IMR-90 (cell line): ENCODE measurements around the gene IL19.

Experiments used
- BHLHE40 ChIP-seq: fragments of 150-350 bp; IDR thresholded peaks from 2 replicates; pipeline ENCODE4 v1.6.1; 2016; ENCODE audit warnings: mild to moderate bottlenecking, low read depth, low read length
- CEBPB ChIP-seq: IDR thresholded peaks from 2 replicates; pipeline ENCODE4 v1.6.1; 2012; ENCODE audit warnings: low read depth, low read length, improper control_type of control experiment
- CHD1 ChIP-seq: IDR thresholded peaks from 2 replicates; pipeline ENCODE4 v1.6.1; 2012; ENCODE audit warnings: low read depth, low read length, improper control_type of control experiment
- FOS ChIP-seq: fragments of 150-350 bp; IDR thresholded peaks from 2 replicates; pipeline ENCODE4 v1.6.1; 2016; ENCODE audit warnings: low read depth, low read length
- MAZ ChIP-seq: IDR thresholded peaks from 2 replicates; pipeline ENCODE4 v1.6.1; 2012; ENCODE audit warnings: low read depth, mild to moderate bottlenecking, low read length, improper control_type of control experiment, moderate library complexity, borderline replicate concordance
- NFE2L2 ChIP-seq: fragments of 150-350 bp; IDR thresholded peaks from 2 replicates; pipeline ENCODE4 v1.6.1; 2016; ENCODE audit warnings: low read depth, mild to moderate bottlenecking, low read length
- POLR2A ChIP-seq: IDR thresholded peaks from 2 replicates; pipeline ENCODE4 v1.6.1; 2012; ENCODE audit warnings: mild to moderate bottlenecking, low read depth, low read length
- RAD21 ChIP-seq: IDR thresholded peaks from 2 replicates; pipeline ENCODE4 v1.6.1; 2012; ENCODE audit warnings: low read length, improper control_type of control experiment
- RFX5 ChIP-seq: IDR thresholded peaks from 2 replicates; pipeline ENCODE4 v1.8.0; 2012; ENCODE audit warnings: low read depth, mild to moderate bottlenecking, low read length, moderate library complexity
- SMC3 ChIP-seq: fragments of 150-350 bp; IDR thresholded peaks from 2 replicates; pipeline ENCODE4 v1.6.1; 2016; ENCODE audit warnings: low read depth, mild to moderate bottlenecking, antibody characterized with exemption, low read length, moderate library complexity
- TF ChIP-seq, protein P1 (sequence below): conservative IDR thresholded peaks from 2 replicates; pipeline ENCODE4 v1.5.1; 2012; ENCODE audit warnings: mild to moderate bottlenecking, low read depth, low read length, improper control_type of control experiment
- TF ChIP-seq, protein P2 (sequence below): fragments of 150-350 bp; IDR thresholded peaks from 2 replicates; pipeline ENCODE4 v1.6.1; 2016; ENCODE audit warnings: low read depth, mild to moderate bottlenecking, low read length, moderate library complexity, borderline replicate concordance
- TF ChIP-seq, protein P3 (sequence below): fragments of 150-350 bp; IDR thresholded peaks from 2 replicates; pipeline ENCODE4 v1.6.1; 2017; ENCODE audit warnings: mild to moderate bottlenecking, antibody characterized with exemption, low read length, low read depth

DNA sequence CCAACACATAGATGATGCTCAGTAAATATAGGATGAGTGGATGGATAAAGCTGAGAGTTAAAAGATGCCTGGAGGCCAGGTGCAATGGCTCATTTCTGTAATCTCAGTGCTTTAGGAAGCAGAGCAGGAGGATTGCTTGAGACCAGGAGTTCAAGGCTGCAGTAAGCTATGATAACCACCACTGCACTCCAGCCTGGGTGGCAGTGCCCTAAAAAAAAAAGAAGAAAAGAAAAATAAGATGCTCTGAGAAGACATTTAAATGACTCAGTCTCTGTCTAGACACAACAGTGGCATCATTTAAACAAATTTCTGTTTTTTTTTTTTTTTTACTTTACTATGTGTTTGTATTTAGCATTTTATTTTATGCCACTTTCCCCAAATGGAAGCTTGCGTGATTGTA is 25.3 kb upstream of the IL19 start:
- TF ChIP-seq, protein P1, sequence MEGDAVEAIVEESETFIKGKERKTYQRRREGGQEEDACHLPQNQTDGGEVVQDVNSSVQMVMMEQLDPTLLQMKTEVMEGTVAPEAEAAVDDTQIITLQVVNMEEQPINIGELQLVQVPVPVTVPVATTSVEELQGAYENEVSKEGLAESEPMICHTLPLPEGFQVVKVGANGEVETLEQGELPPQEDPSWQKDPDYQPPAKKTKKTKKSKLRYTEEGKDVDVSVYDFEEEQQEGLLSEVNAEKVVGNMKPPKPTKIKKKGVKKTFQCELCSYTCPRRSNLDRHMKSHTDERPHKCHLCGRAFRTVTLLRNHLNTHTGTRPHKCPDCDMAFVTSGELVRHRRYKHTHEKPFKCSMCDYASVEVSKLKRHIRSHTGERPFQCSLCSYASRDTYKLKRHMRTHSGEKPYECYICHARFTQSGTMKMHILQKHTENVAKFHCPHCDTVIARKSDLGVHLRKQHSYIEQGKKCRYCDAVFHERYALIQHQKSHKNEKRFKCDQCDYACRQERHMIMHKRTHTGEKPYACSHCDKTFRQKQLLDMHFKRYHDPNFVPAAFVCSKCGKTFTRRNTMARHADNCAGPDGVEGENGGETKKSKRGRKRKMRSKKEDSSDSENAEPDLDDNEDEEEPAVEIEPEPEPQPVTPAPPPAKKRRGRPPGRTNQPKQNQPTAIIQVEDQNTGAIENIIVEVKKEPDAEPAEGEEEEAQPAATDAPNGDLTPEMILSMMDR: no peak
- TF ChIP-seq FOS: no peak
- no peak for TF ChIP-seq POLR2A
- no peak for TF ChIP-seq RAD21
- no peak for TF ChIP-seq NFE2L2
- no peak for TF ChIP-seq SMC3
- TF ChIP-seq, protein P2, sequence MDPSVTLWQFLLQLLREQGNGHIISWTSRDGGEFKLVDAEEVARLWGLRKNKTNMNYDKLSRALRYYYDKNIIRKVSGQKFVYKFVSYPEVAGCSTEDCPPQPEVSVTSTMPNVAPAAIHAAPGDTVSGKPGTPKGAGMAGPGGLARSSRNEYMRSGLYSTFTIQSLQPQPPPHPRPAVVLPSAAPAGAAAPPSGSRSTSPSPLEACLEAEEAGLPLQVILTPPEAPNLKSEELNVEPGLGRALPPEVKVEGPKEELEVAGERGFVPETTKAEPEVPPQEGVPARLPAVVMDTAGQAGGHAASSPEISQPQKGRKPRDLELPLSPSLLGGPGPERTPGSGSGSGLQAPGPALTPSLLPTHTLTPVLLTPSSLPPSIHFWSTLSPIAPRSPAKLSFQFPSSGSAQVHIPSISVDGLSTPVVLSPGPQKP: no peak
- no peak for TF ChIP-seq MAZ
- no peak for TF ChIP-seq CEBPB
- TF ChIP-seq BHLHE40: no peak
- TF ChIP-seq RFX5: no peak
- TF ChIP-seq, protein P3, sequence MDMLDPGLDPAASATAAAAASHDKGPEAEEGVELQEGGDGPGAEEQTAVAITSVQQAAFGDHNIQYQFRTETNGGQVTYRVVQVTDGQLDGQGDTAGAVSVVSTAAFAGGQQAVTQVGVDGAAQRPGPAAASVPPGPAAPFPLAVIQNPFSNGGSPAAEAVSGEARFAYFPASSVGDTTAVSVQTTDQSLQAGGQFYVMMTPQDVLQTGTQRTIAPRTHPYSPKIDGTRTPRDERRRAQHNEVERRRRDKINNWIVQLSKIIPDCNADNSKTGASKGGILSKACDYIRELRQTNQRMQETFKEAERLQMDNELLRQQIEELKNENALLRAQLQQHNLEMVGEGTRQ: no peak
- TF ChIP-seq CHD1: no peak
